ENCODE data around the gene TUG1.

Gene TUG1

GRCh38 chr22:30946354-30946753, 22.7 kb upstream of the TUG1 start:
- Histone ChIP-seq H3K9me3 (ENCODE audit: severe bottlenecking) (no peaks in the 10 kb centered on the region), H3K4me1 (ENCODE audit: insufficient read depth, poor library complexity, severe bottlenecking) (no peaks in the 10 kb centered on the region), H3K36me3 (ENCODE audit: low read depth) (peaks cover 99% of the 10 kb centered on the region), H3K27ac (ENCODE audit: poor library complexity, severe bottlenecking) (no peak overlapping the region), H3K27me3 (ENCODE audit: insufficient read depth, poor library complexity, severe bottlenecking) (no peaks in the 10 kb centered on the region), H3K4me3 (ENCODE audit: severe bottlenecking) (no peak overlapping the region)
- no peak for TF ChIP-seq CTCF (IDR thresholded peaks at IDR 0.05; ENCODE audit: poor library complexity, severe bottlenecking)
- DNase-seq (ENCODE audit: low spot score) (no peak), ATAC-seq (ENCODE audit: low read depth) (no peak)

GRCh38 chr22:30947173-30947815, 21.8 kb upstream of the TUG1 start:
- Histone ChIP-seq H3K27ac (ENCODE audit: poor library complexity, severe bottlenecking) (no peak overlapping the region), H3K36me3 (ENCODE audit: low read depth) (peaks cover 95% of the 10 kb centered on the region), H3K4me1 (ENCODE audit: insufficient read depth, poor library complexity, severe bottlenecking) (no peaks in the 10 kb centered on the region), H3K4me3 (ENCODE audit: severe bottlenecking) (no peak overlapping the region), H3K9me3 (ENCODE audit: severe bottlenecking) (no peaks in the 10 kb centered on the region), H3K27me3 (ENCODE audit: insufficient read depth, poor library complexity, severe bottlenecking) (no peaks in the 10 kb centered on the region)
- peak; percentile 54; the same call in 2 of the 3 replicates for ATAC-seq (ENCODE audit: low read depth)
- TF ChIP-seq CTCF (IDR thresholded peaks at IDR 0.05; ENCODE audit: poor library complexity, severe bottlenecking): no peak
- no peak for DNase-seq (ENCODE audit: low spot score)

GRCh38 chr22:30947816-30948454, 21.1 kb upstream of the TUG1 start:
- Histone ChIP-seq H3K36me3 (ENCODE audit: low read depth) (peaks cover 94% of the 10 kb centered on the region), H3K9me3 (ENCODE audit: severe bottlenecking) (no peaks in the 10 kb centered on the region), H3K27ac (ENCODE audit: poor library complexity, severe bottlenecking) (no peak overlapping the region), H3K27me3 (ENCODE audit: insufficient read depth, poor library complexity, severe bottlenecking) (no peaks in the 10 kb centered on the region), H3K4me1 (ENCODE audit: insufficient read depth, poor library complexity, severe bottlenecking) (no peaks in the 10 kb centered on the region), H3K4me3 (ENCODE audit: severe bottlenecking) (no peak overlapping the region)
- DNase-seq (ENCODE audit: low spot score) (no peak), ATAC-seq (ENCODE audit: low read depth) (peak; percentile 44; the same call in 2 of the 3 replicates)
- peak; percentile 62 for TF ChIP-seq CTCF (IDR thresholded peaks at IDR 0.05; ENCODE audit: poor library complexity, severe bottlenecking)

- no peak for TF ChIP-seq CTCF (IDR thresholded peaks at IDR 0.05; ENCODE audit: poor library complexity, severe bottlenecking)
- H3K36me3 ChIP-seq (ENCODE audit: low read depth): peaks cover 94% of the 10 kb centered on the region
- H3K9me3 ChIP-seq (ENCODE audit: severe bottlenecking): no peaks in the 10 kb centered on the region
- DNase-seq (ENCODE audit: low spot score) (no peak), ATAC-seq (ENCODE audit: low read depth) (no peak)
- no peaks in the 10 kb centered on the region for H3K27me3 ChIP-seq (ENCODE audit: insufficient read depth, poor library complexity, severe bottlenecking)
- no peak overlapping the region for H3K4me3 ChIP-seq (ENCODE audit: severe bottlenecking)
- no peak overlapping the region for H3K27ac ChIP-seq (ENCODE audit: poor library complexity, severe bottlenecking)
- no peaks in the 10 kb centered on the region for H3K4me1 ChIP-seq (ENCODE audit: insufficient read depth, poor library complexity, severe bottlenecking)
Measured at GRCh38 chr22:30948930-30949342, 20.1 kb upstream of the TUG1 start.

Measured in RWPE2 (cell line).